Stimulated activated naive CD8-positive, alpha-beta T cell treated with anti-CD3 and anti-CD28 coated beads, Interleukin-15, amount 100 ng/mL, for 72 hours (primary cell): ENCODE measurements around the gene NDUFS3.

Experiments used
- ATAC-seq: fragments of 150-1000 bp; cut with Tn5 transposase; 2 replicates; pipeline ENCODE4 v1.10.0; 2021; ENCODE audit warnings: mild to moderate bottlenecking, moderate library complexity
- DNase-seq, 2 donors: peaks; one replicate each; pipeline ENCODE4 v3.0.0; 2021 to 2022
- H3K27ac Mint-ChIP-seq, 2 donors: one replicate each; pipeline ENCODE4 v1.8.0; 2022; ENCODE audit warnings: mild to moderate bottlenecking in 2 of 2, mixed read lengths in 2 of 2, moderate library complexity in 2 of 2
- H3K27me3 Mint-ChIP-seq: one replicate; pipeline ENCODE4 v1.8.0; 2022; ENCODE audit warnings: mixed read lengths
- H3K4me1 Mint-ChIP-seq: one replicate; pipeline ENCODE4 v1.8.0; 2022; ENCODE audit warnings: mild to moderate bottlenecking, mixed read lengths
- H3K4me3 Mint-ChIP-seq, 2 donors: one replicate each; pipeline ENCODE4 v1.8.0; 2022; ENCODE audit warnings: mild to moderate bottlenecking in 2 of 2, mixed read lengths in 2 of 2, moderate library complexity in 1 of 2
- H3K9me3 Mint-ChIP-seq, 2 donors: one replicate each; pipeline ENCODE4 v1.8.0; 2022; ENCODE audit warnings: mixed read lengths in 2 of 2

The NDUFS3 gene

DNA sequence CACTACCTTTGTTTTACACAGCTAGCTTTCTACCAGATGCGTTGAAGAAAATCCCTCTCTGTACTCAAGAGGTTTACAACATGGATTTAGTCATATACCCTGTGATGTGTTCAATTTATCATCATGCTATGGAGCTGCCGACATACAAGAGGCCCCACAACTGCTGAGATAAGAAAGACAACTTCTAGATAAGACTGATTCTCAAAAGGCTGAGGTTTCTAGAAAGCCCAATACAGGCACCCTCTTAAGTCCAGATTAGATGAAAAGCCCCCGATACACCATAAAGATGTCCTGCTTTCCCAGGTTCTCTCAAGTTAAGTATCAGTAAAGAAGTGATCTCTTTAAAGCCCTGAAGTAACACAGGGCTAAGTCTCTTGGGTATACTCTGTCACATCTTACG is 49.2 kb downstream of the NDUFS3 start:
- DNase-seq (no peak), ATAC-seq (no peak)
- no peaks in the 10 kb centered on the region for H3K9me3 Mint-ChIP-seq
- H3K27me3 Mint-ChIP-seq, result no peaks in the 10 kb centered on the region
- no peaks in the 10 kb centered on the region for H3K4me1 Mint-ChIP-seq
- H3K27ac Mint-ChIP-seq, result no peak overlapping the region
- H3K4me3 Mint-ChIP-seq, result no peak overlapping the region

DNA sequence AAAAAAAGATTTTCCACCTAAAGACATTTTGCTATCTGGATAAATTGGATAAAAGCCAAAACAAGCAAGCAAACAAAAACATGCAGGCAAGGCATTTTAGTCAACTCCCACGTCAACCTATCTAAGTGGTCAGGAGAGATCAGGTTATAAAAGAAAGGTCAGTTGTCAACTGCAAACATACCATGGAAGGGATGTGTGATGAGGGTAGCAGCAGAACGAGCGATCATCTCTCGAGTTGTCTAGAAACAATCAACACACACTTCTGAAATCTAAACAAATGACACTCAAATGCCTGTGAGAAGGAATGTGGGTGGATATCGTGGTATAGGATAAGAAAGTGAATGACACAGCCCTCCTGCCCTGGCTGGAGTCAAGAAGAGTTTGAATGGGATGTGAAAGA is 52.6 kb downstream of the NDUFS3 start:
- Mint-ChIP-seq H3K9me3 (no peaks in the 10 kb centered on the region), H3K27me3 (no peaks in the 10 kb centered on the region), H3K4me1 (no peaks in the 10 kb centered on the region), H3K4me3 (no peak overlapping the region), H3K27ac (no peak overlapping the region)
- DNase-seq (no peak), ATAC-seq (no peak)
